Measurements from ENCODE around the gene PERM1.
A peak's percentile ranks its signal among the peaks of the same experiment; 100 is the strongest.
"Not testable (repeated sequence)": the region's sequence is repeated elsewhere in the genome, so short reads cannot be mapped to it uniquely, and the experiment has no call there.

Gene PERM1

DNA sequence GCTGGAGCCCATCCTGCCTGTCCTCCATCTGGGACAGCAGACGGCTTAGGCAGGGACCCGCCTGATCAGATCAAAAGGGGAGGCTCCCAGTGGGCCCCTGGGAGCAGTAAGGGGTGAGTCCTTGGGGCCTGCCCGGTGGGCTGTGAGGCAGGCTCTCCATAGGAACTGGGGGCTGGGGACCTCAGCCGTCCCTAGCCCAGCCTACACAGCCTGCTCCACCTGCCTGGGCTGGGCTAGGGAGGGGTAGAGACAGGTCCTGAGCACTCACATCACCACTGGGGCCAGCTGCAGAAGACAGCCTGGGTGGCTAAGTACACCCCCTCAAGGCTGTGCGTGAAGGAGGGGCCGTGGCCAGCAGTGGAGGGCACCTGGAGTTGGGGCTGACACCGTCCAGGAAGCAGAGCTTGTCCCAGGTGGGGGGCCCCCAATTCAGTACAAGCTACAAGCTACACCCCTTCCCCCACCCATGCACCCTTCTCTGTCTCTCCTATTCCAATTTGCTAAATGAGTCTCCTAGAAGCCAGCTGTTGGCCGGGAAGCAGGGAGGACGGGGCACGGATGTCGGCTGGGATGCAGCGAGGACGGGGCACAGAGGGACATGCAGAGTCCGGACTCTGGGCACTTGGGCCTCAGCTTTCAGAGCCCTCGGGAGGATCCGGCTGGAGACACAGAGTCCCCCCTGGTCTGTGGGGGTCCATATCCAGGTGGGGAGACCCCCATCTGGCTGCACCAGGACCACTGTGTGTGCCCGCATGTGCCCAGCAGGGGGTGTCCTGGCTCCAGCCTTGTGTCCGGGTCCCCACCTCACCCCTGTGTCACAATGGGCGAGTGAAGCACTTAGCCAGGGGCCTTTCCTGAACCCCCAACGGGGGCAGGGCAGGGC, 33.1 kb upstream of the PERM1 start:
- no peak for DNase-seq (ENCODE audit: low read depth)

DNA sequence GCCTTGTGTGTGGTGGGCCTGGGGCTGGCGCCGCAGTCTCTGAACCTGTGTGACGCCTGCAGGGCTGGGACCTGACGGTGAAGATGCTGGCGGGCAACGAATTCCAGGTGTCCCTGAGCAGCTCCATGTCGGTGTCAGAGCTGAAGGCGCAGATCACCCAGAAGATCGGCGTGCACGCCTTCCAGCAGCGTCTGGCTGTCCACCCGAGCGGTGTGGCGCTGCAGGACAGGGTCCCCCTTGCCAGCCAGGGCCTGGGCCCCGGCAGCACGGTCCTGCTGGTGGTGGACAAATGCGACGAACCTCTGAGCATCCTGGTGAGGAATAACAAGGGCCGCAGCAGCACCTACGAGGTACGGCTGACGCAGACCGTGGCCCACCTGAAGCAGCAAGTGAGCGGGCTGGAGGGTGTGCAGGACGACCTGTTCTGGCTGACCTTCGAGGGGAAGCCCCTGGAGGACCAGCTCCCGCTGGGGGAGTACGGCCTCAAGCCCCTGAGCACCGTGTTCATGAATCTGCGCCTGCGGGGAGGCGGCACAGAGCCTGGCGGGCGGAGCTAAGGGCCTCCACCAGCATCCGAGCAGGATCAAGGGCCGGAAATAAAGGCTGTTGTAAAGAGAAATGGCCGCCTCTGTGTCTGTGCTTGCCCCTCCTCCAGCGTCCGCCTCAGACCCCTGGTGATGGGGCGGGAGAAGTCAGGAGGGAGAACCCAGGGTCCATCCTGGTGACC, 32.2 kb upstream of the PERM1 start:
- DNase-seq (ENCODE audit: low read depth) = no peak

GRCh38 chr1:1013105-1013921, 31.4 kb upstream of the PERM1 start, which contains the start of gene ISG15:
Gene ISG15, plus strand, starts transcription at chr1:1013497. Its CDS starts 77 bp downstream, at chr1:1013574.
- peak; percentile 62 for DNase-seq (ENCODE audit: low read depth)

DNA sequence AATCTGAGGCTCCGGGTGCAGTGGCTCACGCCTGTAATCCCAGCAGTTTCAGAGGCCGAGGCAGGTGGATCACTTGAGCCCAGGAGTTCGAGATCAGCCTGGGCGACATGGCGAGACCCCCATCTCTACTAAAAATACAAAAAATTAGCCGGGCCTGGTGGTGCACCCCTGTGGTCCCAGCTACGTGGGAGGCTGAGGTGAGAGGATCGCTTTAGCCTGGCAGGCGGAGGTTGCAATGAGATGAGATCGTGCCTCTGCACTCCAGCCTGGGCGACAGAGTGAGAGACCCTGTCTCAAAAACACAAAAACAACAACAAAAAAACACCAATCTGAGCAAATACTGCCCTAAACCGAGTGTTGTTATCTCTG, 30.8 kb upstream of the PERM1 start:
- not testable (repeated sequence) for DNase-seq (ENCODE audit: low read depth)

GRCh38 chr1:1011396-1011949, 29.6 kb upstream of the PERM1 start:
- no peak for DNase-seq (ENCODE audit: low read depth)

- DNase-seq (ENCODE audit: low read depth) = not testable (repeated sequence)
Observed at GRCh38 chr1:1010131-1010530, 28.2 kb upstream of the PERM1 start.

DNA sequence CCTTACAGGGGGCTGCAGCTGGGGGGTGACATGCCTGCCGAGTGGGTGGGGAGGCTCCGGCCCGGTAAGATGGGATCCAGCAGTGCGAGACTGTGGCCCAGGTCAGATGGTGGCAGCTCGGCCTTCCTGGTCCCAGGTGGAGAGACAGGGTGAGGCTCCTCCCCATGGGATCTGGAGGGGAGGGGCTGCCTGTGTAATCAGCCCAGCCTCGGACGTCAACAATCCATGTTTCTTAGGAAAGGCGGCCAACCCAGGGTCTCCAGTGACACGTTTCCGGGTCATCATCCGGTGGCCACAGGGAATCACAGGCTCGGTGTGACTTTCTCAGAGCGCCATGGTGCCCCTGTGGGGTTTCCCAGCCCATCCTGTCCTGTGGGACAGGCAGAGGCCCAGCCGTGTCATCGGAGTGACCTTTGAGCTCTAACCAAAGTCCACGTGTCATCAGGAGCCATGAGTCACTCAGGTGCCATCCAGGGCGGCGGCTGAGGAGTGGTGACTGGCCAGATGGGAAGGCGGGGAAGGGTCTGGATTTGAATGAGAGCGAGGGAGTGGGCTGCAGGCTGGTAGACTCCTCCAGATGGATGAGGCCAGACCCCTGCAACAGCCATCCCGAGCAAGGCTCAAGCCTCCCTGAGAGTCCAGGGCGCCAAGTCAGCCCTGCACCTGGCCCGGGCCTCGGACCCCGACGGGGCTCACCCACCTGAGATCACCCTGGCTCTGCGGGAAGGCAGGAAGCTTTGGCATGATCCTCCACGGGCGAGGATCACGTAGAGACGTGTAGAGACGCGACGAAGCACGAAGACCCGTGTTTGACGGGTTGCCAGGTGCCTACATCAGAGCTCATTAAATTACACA, 24.6 kb upstream of the PERM1 start:
- DNase-seq (ENCODE audit: low read depth) = no peak

DNA sequence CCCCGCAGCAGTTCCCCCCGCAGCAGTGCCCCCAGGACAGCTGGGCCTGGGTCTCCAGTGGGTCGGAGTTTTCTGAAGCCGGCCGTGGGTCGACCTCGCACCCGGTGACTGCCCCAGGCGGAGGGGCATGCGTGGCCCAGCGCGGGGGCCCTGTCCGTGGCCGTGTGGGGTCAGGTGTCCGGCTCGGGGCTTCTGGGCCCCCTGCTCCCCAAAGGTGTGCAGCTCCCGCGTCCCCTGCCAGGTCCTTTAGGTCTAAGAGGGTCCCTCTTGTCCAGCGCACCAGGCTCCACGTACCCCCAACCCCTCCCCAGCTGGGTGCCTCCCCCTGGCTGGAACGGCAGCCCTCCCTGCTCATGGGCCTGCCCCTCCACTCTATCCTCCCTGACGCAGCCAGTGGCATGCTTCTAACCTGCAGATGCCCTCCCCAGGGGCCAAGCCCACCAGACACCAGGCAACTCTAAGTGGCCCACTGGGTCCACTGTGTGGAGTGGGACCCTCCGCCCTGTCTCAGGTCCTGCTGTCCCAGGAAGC, 23.9 kb upstream of the PERM1 start:
- DNase-seq (ENCODE audit: low read depth) = no peak

- DNase-seq (ENCODE audit: low read depth) = no peak
Observed at GRCh38 chr1:1004780-1005697, 23.1 kb upstream of the PERM1 start.

DNA sequence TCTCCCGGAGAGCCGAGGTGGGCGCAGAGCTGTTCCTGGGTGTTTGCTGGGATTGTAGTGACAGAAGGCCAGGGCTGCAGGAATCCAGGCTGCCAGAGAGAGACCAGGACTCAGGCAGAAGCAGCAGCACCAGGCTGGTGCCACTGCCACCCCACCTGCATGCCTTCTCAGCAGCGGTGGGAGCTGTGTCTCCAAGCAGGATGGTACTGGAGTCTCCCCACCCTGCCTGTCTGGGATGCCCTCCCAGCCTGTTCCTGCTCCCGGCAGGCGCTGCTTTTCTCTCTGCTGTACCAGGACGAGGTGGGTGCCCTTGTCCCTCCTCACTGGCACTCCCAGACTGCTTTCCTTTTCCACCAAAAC, 22.5 kb upstream of the PERM1 start:
- DNase-seq (ENCODE audit: low read depth) = no peak

- DNase-seq (ENCODE audit: low read depth) = no peak
Observed at GRCh38 chr1:1003618-1004419, 21.9 kb upstream of the PERM1 start.

- no peak for DNase-seq (ENCODE audit: low read depth)
Observed at GRCh38 chr1:1001057-1001783, 19.3 kb upstream of the PERM1 start.

DNA sequence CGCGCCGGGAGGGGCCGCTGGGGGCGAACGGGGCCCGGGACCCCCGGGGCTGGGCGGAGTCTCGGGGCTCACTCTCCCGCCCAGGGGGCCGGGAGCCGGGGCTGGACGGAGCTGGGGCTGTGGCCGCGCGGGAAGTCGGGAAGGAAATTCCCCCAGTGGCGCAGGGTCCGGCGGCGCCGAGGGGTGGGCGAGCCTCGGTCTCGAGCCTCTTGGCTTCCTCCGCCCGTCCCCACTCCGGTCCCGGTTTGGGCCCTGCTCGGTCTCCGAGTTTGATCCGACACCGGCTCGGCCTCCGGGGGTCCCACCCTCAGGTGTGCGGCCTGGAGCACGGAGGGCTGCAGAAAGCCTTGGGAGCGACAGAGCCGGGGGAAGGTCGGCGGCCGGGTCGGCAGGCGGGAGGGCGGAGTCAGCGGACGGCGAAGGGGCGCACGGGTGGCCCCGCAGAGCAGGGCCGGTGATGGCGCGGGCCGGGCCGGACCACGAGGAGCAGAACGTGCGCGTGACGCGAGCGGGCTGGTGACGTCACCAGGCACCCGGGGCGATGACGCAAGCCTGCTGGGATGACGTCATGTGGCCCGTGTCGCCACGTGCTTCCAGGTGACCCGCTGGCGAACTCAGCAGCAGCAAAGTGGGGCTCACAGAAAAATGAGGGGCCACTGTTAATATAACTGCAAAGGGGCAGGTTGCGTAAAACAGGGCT, 18.6 kb upstream of the PERM1 start:
- peak; percentile 50 for DNase-seq (ENCODE audit: low read depth)

GRCh38 chr1:999725-1000356, 17.9 kb upstream of the PERM1 start, which contains the start of gene HES4:
Gene HES4, minus strand, starts transcription at chr1:1000097. Its CDS starts 124 bp downstream, at chr1:999973.
- DNase-seq (ENCODE audit: low read depth) = no peak

GRCh38 chr1:998995-999724, 17.3 kb upstream of the PERM1 start:
- DNase-seq (ENCODE audit: low read depth) = no peak

DNA sequence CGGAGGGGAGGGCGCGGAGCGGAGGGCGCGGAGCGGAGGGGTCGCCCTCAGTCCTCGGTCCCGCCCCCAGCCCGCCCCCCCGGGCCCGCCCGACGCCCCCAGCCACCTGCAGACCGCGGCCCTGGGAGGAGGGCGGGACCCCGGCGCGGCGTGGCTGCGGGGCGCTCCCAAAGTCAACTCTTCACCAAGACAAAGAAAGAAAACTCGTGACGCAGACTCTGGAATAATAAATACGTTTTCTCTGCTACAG, 16.8 kb upstream of the PERM1 start:
- no peak for DNase-seq (ENCODE audit: low read depth)

Data from stimulated activated CD8-positive, alpha-beta memory T cell treated with anti-CD3 and anti-CD28 coated beads, Interleukin-15, amount 100 ng/mL, for 24 hours (primary cell).